Type B pancreatic cell (in vitro differentiated cells): Measurements from ENCODE around the gene TCF7L2. TPM values are rescaled to one million over a fixed set of nuclear protein-coding genes. Genes with fewer than 3 reads are reported as not detected.

ENCODE experiments used
- DNase-seq: peaks from one replicate; pipeline ENCODE4 v3.0.0; 2021; ENCODE audit warnings: mixed read lengths; ENCODE audit not compliant: unreplicated experiment; ENCODE audit errors: extremely low spot score
- H3K27ac Mint-ChIP-seq: 2 replicates; pipeline ENCODE4 v1.8.0; 2021; ENCODE audit warnings: mild to moderate bottlenecking, mixed read lengths
- H3K27me3 Mint-ChIP-seq: 2 replicates; pipeline ENCODE4 v1.8.0; 2021; ENCODE audit warnings: mixed read lengths
- H3K36me3 Mint-ChIP-seq: 2 replicates; pipeline ENCODE4 v1.8.0; 2021; ENCODE audit warnings: mixed read lengths
- H3K4me1 Mint-ChIP-seq: one replicate; pipeline ENCODE4 v1.8.0; 2021; ENCODE audit warnings: mixed read lengths; ENCODE audit not compliant: unreplicated experiment
- H3K4me3 Mint-ChIP-seq: 2 replicates; pipeline ENCODE4 v1.8.0; 2021; ENCODE audit warnings: mild to moderate bottlenecking, mixed read lengths
- H3K9me3 Mint-ChIP-seq: 2 replicates; pipeline ENCODE4 v1.8.0; 2021; ENCODE audit warnings: mixed read lengths
- total RNA-seq: library from RNA; stranded (reverse); gene quantifications from 2 replicates; pipeline ENCODE4 v1.2.1, GENCODE V29; 2021; ENCODE audit warnings: low replicate concordance
- TF ChIP-seq, protein P1 (sequence below): fragments of 200-600 bp; sonication (generic); conservative IDR thresholded peaks from 2 replicates; pipeline ENCODE4 v1.5.0; 2021; ENCODE audit warnings: antibody characterized with exemption, mild to moderate bottlenecking

The TCF7L2 gene
- total RNA-seq, 1 donor from 2014 or later, result 39.7 TPM

DNA sequence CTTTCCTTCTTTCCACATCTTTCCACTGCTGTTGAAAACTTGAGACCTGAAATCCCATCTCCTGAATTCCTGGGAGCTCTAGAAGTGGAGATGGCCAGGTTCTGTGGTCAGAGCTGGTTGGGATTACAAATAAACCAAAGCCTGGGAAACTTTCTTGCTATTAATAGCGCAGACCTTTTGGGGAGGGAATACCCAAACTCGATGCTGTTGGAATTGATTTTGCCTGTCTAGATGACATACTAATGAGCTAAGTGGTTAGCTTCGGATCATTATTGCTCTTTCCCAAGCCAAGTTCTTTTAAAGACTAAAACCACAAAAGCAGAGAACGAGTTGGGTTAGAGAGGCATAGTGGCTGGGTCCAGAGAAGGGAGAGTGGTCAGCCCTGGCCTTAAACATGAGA is 76.6 kb downstream of the TCF7L2 start:
- Mint-ChIP-seq H3K4me3 (no peak overlapping the region), H3K4me1 (peaks cover 49% of the 10 kb centered on the region), H3K36me3 (peaks cover 15% of the 10 kb centered on the region), H3K27ac (peak overlapping the region; percentile 18), H3K9me3 (no peaks in the 10 kb centered on the region), H3K27me3 (peaks cover 3% of the 10 kb centered on the region)
- TF ChIP-seq, protein P1, sequence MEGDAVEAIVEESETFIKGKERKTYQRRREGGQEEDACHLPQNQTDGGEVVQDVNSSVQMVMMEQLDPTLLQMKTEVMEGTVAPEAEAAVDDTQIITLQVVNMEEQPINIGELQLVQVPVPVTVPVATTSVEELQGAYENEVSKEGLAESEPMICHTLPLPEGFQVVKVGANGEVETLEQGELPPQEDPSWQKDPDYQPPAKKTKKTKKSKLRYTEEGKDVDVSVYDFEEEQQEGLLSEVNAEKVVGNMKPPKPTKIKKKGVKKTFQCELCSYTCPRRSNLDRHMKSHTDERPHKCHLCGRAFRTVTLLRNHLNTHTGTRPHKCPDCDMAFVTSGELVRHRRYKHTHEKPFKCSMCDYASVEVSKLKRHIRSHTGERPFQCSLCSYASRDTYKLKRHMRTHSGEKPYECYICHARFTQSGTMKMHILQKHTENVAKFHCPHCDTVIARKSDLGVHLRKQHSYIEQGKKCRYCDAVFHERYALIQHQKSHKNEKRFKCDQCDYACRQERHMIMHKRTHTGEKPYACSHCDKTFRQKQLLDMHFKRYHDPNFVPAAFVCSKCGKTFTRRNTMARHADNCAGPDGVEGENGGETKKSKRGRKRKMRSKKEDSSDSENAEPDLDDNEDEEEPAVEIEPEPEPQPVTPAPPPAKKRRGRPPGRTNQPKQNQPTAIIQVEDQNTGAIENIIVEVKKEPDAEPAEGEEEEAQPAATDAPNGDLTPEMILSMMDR, result no peak
- no peak for DNase-seq

DNA sequence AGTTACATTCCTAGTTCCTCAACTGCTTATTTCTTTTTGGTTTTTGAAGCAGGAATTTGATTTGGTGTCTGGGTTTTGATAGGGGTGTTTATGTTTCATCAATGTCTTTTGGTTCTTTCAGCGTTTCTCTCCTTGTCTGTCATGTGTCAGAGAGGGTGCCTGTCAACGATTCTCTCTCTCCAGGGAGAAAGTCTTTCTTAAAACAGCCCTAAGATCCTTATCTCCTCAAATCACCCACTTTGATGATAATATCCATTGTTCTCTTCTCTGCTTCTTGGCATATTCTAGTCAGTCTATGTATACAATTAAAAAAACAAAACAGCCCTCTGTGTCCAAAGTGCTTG is 77.2 kb downstream of the TCF7L2 start:
- TF ChIP-seq, protein P1, result no peak
- H3K4me3 Mint-ChIP-seq, result peak overlapping the region; percentile 3

DNA sequence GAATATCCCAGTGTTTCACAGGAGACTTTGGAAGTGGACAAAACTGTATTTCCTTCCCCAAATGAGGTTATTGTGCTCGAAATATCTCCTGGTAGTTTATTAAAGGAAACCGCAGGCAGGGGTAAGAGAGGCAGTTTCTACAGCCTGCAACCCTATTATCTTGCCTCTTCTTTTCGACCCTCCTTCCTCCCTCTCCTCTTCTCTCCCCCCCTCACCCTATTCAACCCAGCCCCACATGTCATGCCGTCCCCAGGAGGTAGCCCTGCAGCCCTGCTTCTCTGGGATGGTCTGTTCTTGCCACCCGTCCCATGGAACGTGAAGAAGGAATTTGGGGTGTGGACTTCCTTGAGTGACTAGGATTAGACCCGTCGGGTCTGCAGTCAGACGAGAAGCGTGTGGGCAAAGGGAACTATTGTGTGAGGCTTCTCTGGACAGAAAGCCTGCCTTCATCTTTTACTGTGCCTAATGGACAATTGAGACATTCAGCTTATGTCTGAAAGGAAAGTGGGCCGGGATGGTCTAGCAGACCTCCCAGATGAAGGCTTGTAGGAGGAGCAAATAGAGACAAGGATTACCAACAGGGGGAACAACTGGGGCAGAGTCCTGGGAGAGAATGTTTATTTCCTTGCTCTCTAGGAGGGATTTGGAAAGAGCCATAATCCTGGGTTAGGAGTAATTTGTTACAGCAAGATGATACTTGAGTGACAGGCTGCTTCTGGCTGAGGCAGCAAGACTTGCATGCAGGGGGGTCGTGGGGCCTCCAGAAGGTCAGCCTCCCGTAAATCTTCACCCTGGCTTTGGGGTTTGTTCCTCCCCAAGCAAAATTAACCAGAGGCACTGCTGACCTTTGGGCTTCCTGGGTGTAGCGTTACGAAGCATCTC is 77.8 kb downstream of the TCF7L2 start:
- TF ChIP-seq, protein P1, result no peak
- Mint-ChIP-seq H3K27ac (peak overlapping the region; percentile 79), H3K27me3 (no peaks in the 10 kb centered on the region), H3K4me1 (peaks cover 44% of the 10 kb centered on the region), H3K36me3 (peaks cover 15% of the 10 kb centered on the region), H3K9me3 (no peaks in the 10 kb centered on the region), H3K4me3 (peak overlapping the region; percentile 74)
- DNase-seq, result no peak

More for the DNA sequence above, 77.2 kb downstream of the TCF7L2 start:
- no peak for DNase-seq
- Mint-ChIP-seq H3K36me3 (peaks cover 15% of the 10 kb centered on the region), H3K27ac (peak overlapping the region; percentile 79), H3K27me3 (peaks cover under 1% of the 10 kb centered on the region), H3K4me1 (peaks cover 46% of the 10 kb centered on the region), H3K9me3 (no peaks in the 10 kb centered on the region)

DNA sequence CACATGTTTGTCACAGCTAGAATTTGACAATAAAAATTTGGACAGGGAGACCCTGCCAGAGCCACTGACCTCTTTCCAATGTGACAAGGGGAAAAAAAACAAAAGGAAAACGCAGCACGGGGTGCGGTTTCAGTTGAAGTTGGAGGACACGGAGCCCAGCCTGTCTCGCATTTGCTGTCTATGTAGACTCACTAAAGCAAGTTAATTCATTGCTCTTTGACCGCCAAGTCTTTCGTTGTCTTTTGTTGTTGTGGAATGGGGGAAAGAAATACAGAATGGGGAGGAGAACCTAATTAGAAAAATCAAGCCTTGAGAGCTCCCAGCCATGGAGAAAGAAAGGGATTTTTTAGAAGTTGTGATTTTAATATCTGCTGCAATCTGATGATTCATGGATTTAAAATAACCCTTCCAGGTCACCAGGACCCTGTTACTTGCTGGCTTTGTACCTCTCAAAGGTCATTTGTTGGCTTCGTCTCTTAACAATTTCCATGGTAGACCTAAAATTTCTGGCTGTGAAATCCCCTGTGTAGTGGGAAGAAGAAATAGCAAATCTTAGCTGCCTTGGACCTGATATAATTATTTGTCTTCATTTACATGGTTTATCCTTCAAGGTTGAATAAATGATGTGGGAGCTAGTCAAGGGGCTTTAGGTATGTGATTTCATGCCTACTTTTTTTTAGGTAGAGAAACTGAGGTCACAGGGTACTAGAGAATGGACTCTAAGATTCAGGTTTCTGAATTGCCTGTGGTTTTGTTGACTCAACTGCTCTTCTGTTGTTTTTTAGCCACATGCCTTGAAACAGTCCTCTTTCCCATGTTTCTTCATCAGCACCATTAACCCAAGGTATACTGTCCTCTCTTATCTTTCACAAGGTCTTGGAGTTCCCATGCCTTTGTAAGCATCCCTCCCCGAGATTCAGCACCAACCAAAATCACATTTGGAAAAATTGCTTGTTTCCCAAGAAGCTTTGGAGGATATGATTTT is 78.7 kb downstream of the TCF7L2 start:
- no peak for DNase-seq
- Mint-ChIP-seq H3K36me3 (peaks cover 15% of the 10 kb centered on the region), H3K4me1 (peaks cover 44% of the 10 kb centered on the region), H3K27me3 (no peaks in the 10 kb centered on the region), H3K9me3 (peaks cover 4% of the 10 kb centered on the region), H3K27ac (no peak overlapping the region), H3K4me3 (peak overlapping the region; percentile 3)
- TF ChIP-seq, protein P1, result no peak

DNA sequence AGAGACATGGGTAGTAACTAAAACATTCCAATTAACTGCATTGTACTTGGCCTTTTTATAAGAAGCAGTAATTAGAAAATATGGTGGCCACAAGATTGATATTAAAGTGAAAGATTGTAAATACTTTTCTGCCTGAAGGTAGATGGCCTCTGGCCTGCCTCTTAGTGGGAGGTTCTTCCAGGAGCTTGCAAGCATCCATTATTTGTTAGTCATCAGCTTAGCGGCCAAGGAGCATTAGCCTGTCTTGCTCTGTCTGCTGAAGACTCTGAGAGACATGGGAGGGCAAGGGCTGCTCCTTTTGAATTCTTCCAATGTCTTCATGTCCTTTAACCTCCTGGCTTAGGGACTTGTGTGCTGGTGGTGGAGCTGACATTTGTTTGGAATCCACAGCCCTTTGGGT is 80.4 kb downstream of the TCF7L2 start:
- no peak for DNase-seq
- no peak overlapping the region for H3K4me3 Mint-ChIP-seq
- peaks cover 21% of the 10 kb centered on the region for H3K36me3 Mint-ChIP-seq
- TF ChIP-seq, protein P1, result no peak
- H3K27ac Mint-ChIP-seq, result no peak overlapping the region
- H3K27me3 Mint-ChIP-seq, result no peaks in the 10 kb centered on the region
- H3K4me1 Mint-ChIP-seq, result peaks cover 49% of the 10 kb centered on the region
- peaks cover 4% of the 10 kb centered on the region for H3K9me3 Mint-ChIP-seq
